Ovary (tissue), 3 donors: Measurements from ENCODE around the gene ARL2BP.

Experiments
- CTCF ChIP-seq, 3 donors: fragments of 450-650 bp in 2 of 3; fragments of 200-600 bp in 1 of 3; IDR thresholded peaks; one replicate each; pipeline versions ENCODE4 v1.5.1 to v1.8.0; 2016 to 2022; ENCODE audit warnings: antibody characterized with exemption in 3 of 3, mild to moderate bottlenecking in 1 of 3
- POLR2A ChIP-seq: fragments of 450-650 bp; IDR thresholded peaks from one replicate; pipeline ENCODE4 v1.6.1; 2017; ENCODE audit warnings: antibody characterized with exemption, mild to moderate bottlenecking, moderate library complexity
- donor health status: DM: no; HTN: no; CAD: no.

DNA sequence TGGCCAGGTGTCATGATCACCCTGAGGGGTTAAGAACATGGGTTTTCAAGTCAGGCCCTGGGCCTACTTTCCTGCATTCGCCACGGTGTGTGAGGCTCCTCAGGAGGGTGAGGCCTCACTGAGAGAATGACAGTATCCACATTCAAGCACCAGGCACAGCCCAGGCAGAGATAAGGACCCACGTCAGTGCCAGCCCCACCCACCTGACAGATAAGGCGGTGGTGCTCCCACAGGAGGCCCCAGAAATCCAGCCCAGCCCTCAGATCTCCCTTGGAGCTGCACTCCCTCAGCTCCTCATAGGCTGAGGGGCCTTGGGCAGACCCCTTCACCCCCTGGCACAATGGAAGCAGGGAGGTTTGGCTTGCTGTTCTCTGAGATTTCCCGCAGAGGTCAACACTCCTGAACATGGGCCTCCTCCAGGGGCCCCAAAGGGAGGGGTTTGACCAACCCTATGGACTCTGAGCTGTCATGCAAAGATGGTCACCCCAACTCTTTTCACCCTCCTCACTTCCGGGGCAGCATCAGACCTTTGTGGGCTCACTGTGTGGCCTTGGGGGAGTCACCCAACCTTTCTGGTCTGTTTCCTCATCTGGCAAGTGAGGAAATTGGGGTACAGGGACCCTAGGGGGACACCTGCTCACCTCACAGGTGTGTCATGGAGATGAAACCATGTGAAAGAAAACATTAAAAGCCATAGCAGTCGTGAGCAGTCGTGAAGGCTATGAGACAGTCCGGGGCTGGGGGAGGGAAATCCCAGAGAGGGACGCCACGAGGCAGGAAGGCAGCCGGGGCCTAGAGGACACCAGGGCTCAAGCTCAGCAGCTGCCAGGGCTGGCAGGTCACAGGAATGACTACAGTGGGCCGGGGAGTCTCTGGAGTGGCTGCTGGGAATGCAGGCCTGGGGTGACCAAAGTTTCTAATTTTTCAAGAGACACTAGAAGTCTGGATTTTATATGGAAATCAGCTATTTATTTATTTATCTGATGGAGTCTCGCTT lies 24.0 kb downstream of the ARL2BP start:
- TF ChIP-seq CTCF (IDR thresholded peaks at IDR 0.05), result no peak
- no peak for TF ChIP-seq POLR2A
